ENCODE results near the gene SLC25A21. TPM values are rescaled to one million over a fixed set of nuclear protein-coding genes. Genes with fewer than 3 reads are reported as not detected.

The SLC25A21 gene
- total RNA-seq, 1 donor from 2014 or later: 6.4 TPM

GRCh38 chr14:36784541-36784940, 387.9 kb downstream of the SLC25A21 start:
- Mint-ChIP-seq H3K27ac (no peak overlapping the region), H3K36me3 (no peaks in the 10 kb centered on the region), H3K27me3 (ENCODE audit: insufficient read depth, low read depth) (no peaks in the 10 kb centered on the region), H3K4me1 (no peaks in the 10 kb centered on the region), H3K9me3 (peaks cover 5% of the 10 kb centered on the region), H3K4me3 (no peak overlapping the region)
- H3K9me3 ChIP-seq (ENCODE audit: low read depth): peaks cover 9% of the 10 kb centered on the region
- TF ChIP-seq EZH2 (IDR thresholded peaks at IDR 0.05) (no peak), EZH2phosphoT487 (IDR thresholded peaks at IDR 0.05) (no peak), CTCF (IDR thresholded peaks at IDR 0.05) (no peak)
- no peak overlapping the region for H3K9ac ChIP-seq
- DNase-seq (ENCODE audit: low spot score): no peak
- H4K20me1 ChIP-seq (ENCODE audit: low read depth): no peaks in the 10 kb centered on the region
- no peaks in the 10 kb centered on the region for H3K27me3 ChIP-seq
- H3K79me2 ChIP-seq (ENCODE audit: low read depth): no peaks in the 10 kb centered on the region
- no peaks in the 10 kb centered on the region for H3K36me3 ChIP-seq
- no peak overlapping the region for H3K27ac ChIP-seq
- H3K4me2 ChIP-seq: no peak overlapping the region
- H2AFZ ChIP-seq (replicated peaks): no peak overlapping the region
- H3F3A ChIP-seq (ENCODE audit: low read depth): no peaks in the 10 kb centered on the region
- no peak overlapping the region for H3K4me3 ChIP-seq
- H3K4me1 ChIP-seq: no peaks in the 10 kb centered on the region

DNA sequence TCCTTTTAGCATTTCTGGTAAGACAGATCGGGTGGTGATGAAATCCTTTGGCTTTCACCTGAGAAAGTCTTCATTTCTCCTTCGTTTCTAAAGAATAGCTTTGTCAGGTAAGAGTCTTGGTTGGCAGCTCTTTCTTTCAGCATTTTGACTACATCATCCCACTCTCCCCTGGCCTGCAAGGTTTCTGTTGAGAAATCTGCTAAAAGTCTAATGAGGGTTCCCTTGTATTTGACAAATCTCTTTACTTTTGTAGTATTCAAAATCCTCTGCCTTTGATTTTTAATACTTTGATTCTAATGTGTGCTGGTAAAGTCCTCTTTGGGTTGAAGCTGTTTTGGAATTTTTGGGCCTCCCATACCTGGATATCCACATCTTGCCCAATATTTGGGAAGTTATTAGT, 390.5 kb downstream of the SLC25A21 start:
- H3K4me1 ChIP-seq: no peaks in the 10 kb centered on the region
- H3K27me3 ChIP-seq: no peaks in the 10 kb centered on the region
- no peak overlapping the region for H3K4me2 ChIP-seq
- H3K27ac ChIP-seq: no peak overlapping the region
- DNase-seq (ENCODE audit: low spot score): no peak
- H3K79me2 ChIP-seq (ENCODE audit: low read depth): no peaks in the 10 kb centered on the region
- Mint-ChIP-seq H3K27ac (no peak overlapping the region), H3K9me3 (peaks cover 5% of the 10 kb centered on the region), H3K27me3 (ENCODE audit: insufficient read depth, low read depth) (no peaks in the 10 kb centered on the region), H3K36me3 (no peaks in the 10 kb centered on the region), H3K4me1 (no peaks in the 10 kb centered on the region), H3K4me3 (no peak overlapping the region)
- no peak overlapping the region for H3K9ac ChIP-seq
- no peak overlapping the region for H3K4me3 ChIP-seq
- TF ChIP-seq EZH2 (IDR thresholded peaks at IDR 0.05) (no peak), CTCF (IDR thresholded peaks at IDR 0.05) (no peak), EZH2phosphoT487 (IDR thresholded peaks at IDR 0.05) (no peak)
- no peaks in the 10 kb centered on the region for H3F3A ChIP-seq (ENCODE audit: low read depth)
- no peaks in the 10 kb centered on the region for H3K36me3 ChIP-seq
- H4K20me1 ChIP-seq (ENCODE audit: low read depth): no peaks in the 10 kb centered on the region
- no peak overlapping the region for H2AFZ ChIP-seq (replicated peaks)
- peaks cover 9% of the 10 kb centered on the region for H3K9me3 ChIP-seq (ENCODE audit: low read depth)

DNA sequence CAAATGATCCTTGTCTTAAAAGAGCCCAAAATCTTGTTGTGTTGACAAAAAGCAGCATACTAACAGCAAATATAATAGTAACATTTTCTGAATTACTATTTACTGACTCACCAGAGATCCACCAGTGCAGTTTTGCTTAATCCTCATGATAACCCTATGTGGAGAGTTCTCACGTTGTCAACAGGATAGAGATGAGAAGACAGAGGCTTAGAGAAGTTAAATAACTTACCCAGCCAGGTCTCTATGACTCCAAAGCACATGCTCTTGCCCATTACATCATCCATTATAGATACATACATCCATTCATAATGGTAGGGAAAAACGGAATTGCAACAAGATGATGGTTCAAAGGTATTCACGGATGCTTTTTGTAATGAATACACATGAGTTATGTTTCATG, 398.8 kb downstream of the SLC25A21 start:
- no peaks in the 10 kb centered on the region for H3K4me1 Mint-ChIP-seq
- no peak overlapping the region for H3K4me2 ChIP-seq

More for the DNA sequence above, 398.8 kb downstream of the SLC25A21 start:
- H4K20me1 ChIP-seq (ENCODE audit: low read depth): no peaks in the 10 kb centered on the region
- no peaks in the 10 kb centered on the region for H3K27me3 ChIP-seq
- H3K36me3 Mint-ChIP-seq: no peaks in the 10 kb centered on the region
- no peak overlapping the region for H3K4me3 ChIP-seq
- H2AFZ ChIP-seq (replicated peaks): no peak overlapping the region
- no peaks in the 10 kb centered on the region for H3K4me1 ChIP-seq
- no peaks in the 10 kb centered on the region for H3F3A ChIP-seq (ENCODE audit: low read depth)
- no peaks in the 10 kb centered on the region for H3K36me3 ChIP-seq
- H3K27ac ChIP-seq: no peak overlapping the region
- H3K9ac ChIP-seq: no peak overlapping the region
- no peak overlapping the region for H3K4me3 Mint-ChIP-seq
- TF ChIP-seq CTCF (IDR thresholded peaks at IDR 0.05) (no peak), EZH2 (IDR thresholded peaks at IDR 0.05) (no peak), EZH2phosphoT487 (IDR thresholded peaks at IDR 0.05) (no peak)
- H3K9me3 Mint-ChIP-seq: no peaks in the 10 kb centered on the region
- no peak for DNase-seq (ENCODE audit: low spot score)
- no peak overlapping the region for H3K27ac Mint-ChIP-seq
- H3K79me2 ChIP-seq (ENCODE audit: low read depth): no peaks in the 10 kb centered on the region
- no peaks in the 10 kb centered on the region for H3K9me3 ChIP-seq (ENCODE audit: low read depth)
- H3K27me3 Mint-ChIP-seq (ENCODE audit: insufficient read depth, low read depth): no peaks in the 10 kb centered on the region
